ENCODE results near the gene DUSP8.

The DUSP8 gene

GRCh38 chr11:1553808-1554594 is 18.1 kb downstream of the DUSP8 start:
- no peak for DNase-seq (ENCODE audit: low spot score)

GRCh38 chr11:1549338-1550330 is 22.4 kb downstream of the DUSP8 start:
- no peak for DNase-seq (ENCODE audit: low spot score)

GRCh38 chr11:1548221-1549070 is 23.6 kb downstream of the DUSP8 start:
- peak; percentile 90 for DNase-seq (ENCODE audit: low spot score)

- no peak for DNase-seq (ENCODE audit: low spot score)
These were observed 24.5 kb downstream of the DUSP8 start for GRCh38 chr11:1547467-1548098.

- peak; percentile 86 for DNase-seq (ENCODE audit: low spot score)
These were observed 25.3 kb downstream of the DUSP8 start for GRCh38 chr11:1546536-1547466.

GRCh38 chr11:1546077-1546535 is 26.0 kb downstream of the DUSP8 start:
- DNase-seq (ENCODE audit: low spot score), result no peak

- no peak for DNase-seq (ENCODE audit: low spot score)
These were observed 26.6 kb downstream of the DUSP8 start for GRCh38 chr11:1545432-1545831.

- DNase-seq (ENCODE audit: low spot score), result no peak
These were observed 27.5 kb downstream of the DUSP8 start for GRCh38 chr11:1544536-1544935.

- no peak for DNase-seq (ENCODE audit: low spot score)
These were observed 28.3 kb downstream of the DUSP8 start for GRCh38 chr11:1543606-1544263.

GRCh38 chr11:1542267-1542666 is 29.8 kb downstream of the DUSP8 start:
- DNase-seq (ENCODE audit: low spot score), result no peak

GRCh38 chr11:1541474-1542204 is 30.4 kb downstream of the DUSP8 start:
- DNase-seq (ENCODE audit: low spot score), result no peak

- DNase-seq (ENCODE audit: low spot score), result no peak
These were observed 32.0 kb downstream of the DUSP8 start for GRCh38 chr11:1540074-1540473.

GRCh38 chr11:1538153-1538552 is 33.9 kb downstream of the DUSP8 start:
- no peak for DNase-seq (ENCODE audit: low spot score)

- DNase-seq (ENCODE audit: low spot score), result no peak
These were observed 35.8 kb downstream of the DUSP8 start for GRCh38 chr11:1536065-1536843.

GRCh38 chr11:1534682-1535081 is 37.4 kb downstream of the DUSP8 start:
- DNase-seq (ENCODE audit: low spot score), result no peak

GRCh38 chr11:1534171-1534570 is 37.9 kb downstream of the DUSP8 start:
- no peak for DNase-seq (ENCODE audit: low spot score)

GRCh38 chr11:1533342-1533725 is 38.7 kb downstream of the DUSP8 start:
- DNase-seq (ENCODE audit: low spot score), result no peak

GRCh38 chr11:1532606-1533341 is 39.3 kb downstream of the DUSP8 start:
- DNase-seq (ENCODE audit: low spot score), result no peak

Measured in hepatic stellate cell (primary cell).